Central memory CD8-positive, alpha-beta T cell (primary cell): ENCODE results near the gene MKNK1.

ENCODE experiments used
- ATAC-seq: fragments of 150-1000 bp; cut with Tn5 transposase; replicated peaks from 2 replicates; pipeline ENCODE4 v1.10.0; 2022; ENCODE audit warnings: mild to moderate bottlenecking, moderate FRiP score, moderate number of reproducible peaks; ENCODE audit not compliant: poor library complexity, severe bottlenecking; ENCODE audit errors: extremely low read depth
- DNase-seq, 2 donors: peaks; one replicate each; pipeline ENCODE4 v3.0.0; 2021; ENCODE audit warnings: low spot score in 2 of 2
- H3K27ac Mint-ChIP-seq: one replicate; pipeline ENCODE4 v1.8.0; 2022; ENCODE audit warnings: low read depth, mild to moderate bottlenecking, moderate library complexity, mixed read lengths
- H3K27me3 Mint-ChIP-seq: one replicate; pipeline ENCODE4 v1.8.0; 2022; ENCODE audit warnings: mixed read lengths
- H3K36me3 Mint-ChIP-seq: one replicate; pipeline ENCODE4 v1.8.0; 2022; ENCODE audit warnings: mild to moderate bottlenecking, moderate library complexity, mixed read lengths; ENCODE audit not compliant: insufficient read depth
- H3K4me1 Mint-ChIP-seq: one replicate; pipeline ENCODE4 v1.8.0; 2022; ENCODE audit warnings: mixed read lengths
- H3K4me3 Mint-ChIP-seq: one replicate; pipeline ENCODE4 v1.8.0; 2022; ENCODE audit warnings: mild to moderate bottlenecking, moderate library complexity, mixed read lengths
- H3K9me3 Mint-ChIP-seq: one replicate; pipeline ENCODE4 v1.8.0; 2022; ENCODE audit warnings: mixed read lengths

MKNK1 gene

GRCh38 chr1:46639547-46639946 lies 35.5 kb upstream of the MKNK1 start:
- no peak for ATAC-seq
- Mint-ChIP-seq H3K9me3 (no peaks in the 10 kb centered on the region), H3K4me1 (no peaks in the 10 kb centered on the region), H3K27me3 (no peaks in the 10 kb centered on the region), H3K36me3 (peaks cover 15% of the 10 kb centered on the region), H3K4me3 (no peak overlapping the region), H3K27ac (no peak overlapping the region)
- DNase-seq: no peak

GRCh38 chr1:46638921-46639320 lies 34.9 kb upstream of the MKNK1 start:
- DNase-seq: no peak
- ATAC-seq: no peak
- Mint-ChIP-seq H3K9me3 (no peaks in the 10 kb centered on the region), H3K27me3 (no peaks in the 10 kb centered on the region), H3K4me1 (no peaks in the 10 kb centered on the region), H3K27ac (no peak overlapping the region), H3K36me3 (peaks cover 15% of the 10 kb centered on the region), H3K4me3 (no peak overlapping the region)

GRCh38 chr1:46637444-46638083 lies 33.5 kb upstream of the MKNK1 start:
- Mint-ChIP-seq H3K4me3 (no peak overlapping the region), H3K4me1 (no peaks in the 10 kb centered on the region), H3K27me3 (no peaks in the 10 kb centered on the region), H3K27ac (no peak overlapping the region), H3K9me3 (no peaks in the 10 kb centered on the region), H3K36me3 (peaks cover 18% of the 10 kb centered on the region)
- ATAC-seq: no peak
- DNase-seq: no peak

GRCh38 chr1:46635205-46635604 lies 31.1 kb upstream of the MKNK1 start:
- H3K9me3 Mint-ChIP-seq: no peaks in the 10 kb centered on the region
- DNase-seq (no peak), ATAC-seq (no peak)
- no peaks in the 10 kb centered on the region for H3K27me3 Mint-ChIP-seq
- no peak overlapping the region for H3K27ac Mint-ChIP-seq
- no peak overlapping the region for H3K4me3 Mint-ChIP-seq
- H3K36me3 Mint-ChIP-seq: peaks cover 14% of the 10 kb centered on the region
- no peaks in the 10 kb centered on the region for H3K4me1 Mint-ChIP-seq

GRCh38 chr1:46630719-46631118 lies 26.7 kb upstream of the MKNK1 start:
- no peak for DNase-seq
- no peak overlapping the region for H3K27ac Mint-ChIP-seq
- no peak overlapping the region for H3K4me3 Mint-ChIP-seq
- peaks cover 9% of the 10 kb centered on the region for H3K36me3 Mint-ChIP-seq
- H3K9me3 Mint-ChIP-seq: no peaks in the 10 kb centered on the region
- no peaks in the 10 kb centered on the region for H3K4me1 Mint-ChIP-seq
- ATAC-seq: no peak
- H3K27me3 Mint-ChIP-seq: no peaks in the 10 kb centered on the region

GRCh38 chr1:46623743-46624644 lies 19.9 kb upstream of the MKNK1 start:
- no peak overlapping the region for H3K4me3 Mint-ChIP-seq
- H3K27ac Mint-ChIP-seq: no peak overlapping the region
- DNase-seq (no peak), ATAC-seq (no peak)
- no peaks in the 10 kb centered on the region for H3K4me1 Mint-ChIP-seq
- H3K27me3 Mint-ChIP-seq: no peaks in the 10 kb centered on the region
- peaks cover 3% of the 10 kb centered on the region for H3K36me3 Mint-ChIP-seq
- no peaks in the 10 kb centered on the region for H3K9me3 Mint-ChIP-seq

- ATAC-seq (no peak), DNase-seq (no peak)
- no peaks in the 10 kb centered on the region for H3K9me3 Mint-ChIP-seq
- no peak overlapping the region for H3K27ac Mint-ChIP-seq
- peaks cover 4% of the 10 kb centered on the region for H3K4me1 Mint-ChIP-seq
- H3K4me3 Mint-ChIP-seq: no peak overlapping the region
- peaks cover 2% of the 10 kb centered on the region for H3K36me3 Mint-ChIP-seq
- no peaks in the 10 kb centered on the region for H3K27me3 Mint-ChIP-seq
Measured at GRCh38 chr1:46622344-46622743, 18.3 kb upstream of the MKNK1 start.

- peaks cover 8% of the 10 kb centered on the region for H3K4me1 Mint-ChIP-seq
- H3K27me3 Mint-ChIP-seq: no peaks in the 10 kb centered on the region
- H3K4me3 Mint-ChIP-seq: no peak overlapping the region
- H3K36me3 Mint-ChIP-seq: peaks cover 6% of the 10 kb centered on the region
- DNase-seq: no peak
- no peaks in the 10 kb centered on the region for H3K9me3 Mint-ChIP-seq
- no peak for ATAC-seq
- no peak overlapping the region for H3K27ac Mint-ChIP-seq
Measured at GRCh38 chr1:46621930-46622329, 17.9 kb upstream of the MKNK1 start.

- DNase-seq (no peak), ATAC-seq (no peak)
- H3K27ac Mint-ChIP-seq: no peak overlapping the region
- no peaks in the 10 kb centered on the region for H3K27me3 Mint-ChIP-seq
- H3K4me3 Mint-ChIP-seq: no peak overlapping the region
- H3K9me3 Mint-ChIP-seq: no peaks in the 10 kb centered on the region
- peaks cover 25% of the 10 kb centered on the region for H3K4me1 Mint-ChIP-seq
- peaks cover 12% of the 10 kb centered on the region for H3K36me3 Mint-ChIP-seq
Measured at GRCh38 chr1:46619656-46620258, 15.7 kb upstream of the MKNK1 start.

- DNase-seq (no peak), ATAC-seq (no peak)
- Mint-ChIP-seq H3K4me3 (no peak overlapping the region), H3K36me3 (peaks cover 12% of the 10 kb centered on the region), H3K27me3 (no peaks in the 10 kb centered on the region), H3K9me3 (no peaks in the 10 kb centered on the region), H3K27ac (no peak overlapping the region), H3K4me1 (peaks cover 31% of the 10 kb centered on the region)
Measured at GRCh38 chr1:46618754-46619415, 14.8 kb upstream of the MKNK1 start.

GRCh38 chr1:46617833-46618232 lies 13.8 kb upstream of the MKNK1 start:
- Mint-ChIP-seq H3K9me3 (no peaks in the 10 kb centered on the region), H3K4me1 (peaks cover 39% of the 10 kb centered on the region), H3K4me3 (peak overlapping the region; percentile 79), H3K27ac (peak overlapping the region; percentile 88), H3K36me3 (peaks cover 15% of the 10 kb centered on the region), H3K27me3 (no peaks in the 10 kb centered on the region)
- no peak for DNase-seq
- no peak for ATAC-seq

- Mint-ChIP-seq H3K9me3 (no peaks in the 10 kb centered on the region), H3K36me3 (peaks cover 18% of the 10 kb centered on the region), H3K27me3 (no peaks in the 10 kb centered on the region), H3K27ac (peak overlapping the region; percentile 88), H3K4me3 (peak overlapping the region; percentile 79), H3K4me1 (peaks cover 39% of the 10 kb centered on the region)
- ATAC-seq: no peak
- DNase-seq: no peak
Measured at GRCh38 chr1:46617108-46617800, 13.2 kb upstream of the MKNK1 start.
